Stomach (tissue), 9 donors: Measurements from ENCODE around the gene ARFIP1. TPM values are rescaled to one million over a fixed set of nuclear protein-coding genes. Genes with fewer than 3 reads are reported as not detected.

Experiments
- DNase-seq, 2 donors: peaks; one replicate each; pipeline versions ENCODE4 v3.0.0 to v3.0.0-alpha.2; 2013 to 2019
- H3K27ac ChIP-seq, 5 donors: fragments of 200-600 bp in 4 of 5; sonication (generic) in 4 of 5; one replicate each; pipeline ENCODE4 v1.5.1; 2013 to 2019; ENCODE audit warnings: mild to moderate bottlenecking in 1 of 5, moderate library complexity in 1 of 5
- H3K27me3 ChIP-seq, 3 donors: fragments of 200-600 bp; sonication (generic); one replicate each; pipeline ENCODE4 v1.5.1; 2017 to 2019; ENCODE audit warnings: mixed run types in 1 of 3
- H3K36me3 ChIP-seq, 4 donors: fragments of 200-600 bp; sonication (generic); 1 replicate in 3 of 4; 2 replicates in 1 of 4; pipeline ENCODE4 v1.5.1; 2016 to 2019
- H3K4me1 ChIP-seq, 4 donors: fragments of 200-600 bp; sonication (generic); one replicate each; pipeline ENCODE4 v1.5.1; 2016 to 2019
- H3K4me3 ChIP-seq, 4 donors: fragments of 200-600 bp; sonication (generic) in 3 of 4; one replicate each; pipeline ENCODE4 v1.5.1; 2016 to 2019; ENCODE audit warnings: mild to moderate bottlenecking in 1 of 4
- H3K9me3 ChIP-seq, 4 donors: fragments of 200-600 bp; sonication (generic); one replicate each; pipeline ENCODE4 v1.5.1; 2016 to 2019
- EP300 ChIP-seq: sonication (generic); formaldehyde crosslinking; IDR thresholded peaks from one replicate; pipeline ENCODE4 v1.6.1; 2017; ENCODE audit warnings: antibody characterized with exemption
- POLR2A ChIP-seq, 4 donors: fragments of 450-650 bp; IDR thresholded peaks; one replicate each; pipeline ENCODE4 v1.6.1; 2016; ENCODE audit warnings: antibody characterized with exemption in 4 of 4, control low read depth in 2 of 4, mild to moderate bottlenecking in 1 of 4, moderate library complexity in 1 of 4
- POLR2AphosphoS5 ChIP-seq, 3 donors: sonication (generic); formaldehyde crosslinking; IDR thresholded peaks; one replicate each; pipeline ENCODE4 v1.6.1; 2016; ENCODE audit warnings: antibody characterized with exemption in 3 of 3
- WGBS, 5 donors: extraction: QIAGEN DNeasy Blood & Tissue Kit in 3 of 5; methylation state at CpG; one replicate each; pipeline versions ENCODE4 v1.1.5 to v1.1.7; 2013 to 2018; 5-methylcytosine and 5-hydroxymethylcytosine counted together
- intact Hi-C: fragments of 100-400 bp; cut with DNase I; formaldehyde crosslinking; loops from one replicate; pipeline ENCODE4 v1.15.1; 2023; ENCODE audit warnings: low total_unique reads
- polyA plus RNA-seq, 3 donors: library from polyadenylated mRNA; stranded (reverse); fragments of 200-250 nt; gene quantifications; one replicate each; pipeline ENCODE4 v1.2.3, GENCODE V29; 2013
- total RNA-seq, 5 donors: library from RNA; depleted of rRNA; stranded (reverse); fragments of >200 nt; gene quantifications; one replicate each; pipeline versions ENCODE4 v1.1.0 to v1.2.3, GENCODE V29; 2014 to 2016
- TF ChIP-seq, protein P1 (sequence below), 7 experiments: fragments of 450-650 bp in 4 of 7; fragments of 200-600 bp in 3 of 7; sonication (generic) in 3 of 7; IDR thresholded peaks; one replicate each; pipeline ENCODE4 v1.5.1; 2016 to 2019; ENCODE audit warnings: antibody characterized with exemption in 7 of 7, control low read depth in 2 of 7, mild to moderate bottlenecking in 1 of 7
- donor health status: healthy with polysubstance abuse.
- donor health status: Bipolar disorder and iron deficiency.
- donor health status: healthy.

ARFIP1 gene
- total and polyA plus RNA-seq, 8 donors = 15.3 to 103 (median 39.4) TPM

GRCh38 chr4:152819026-152819645, 39.4 kb downstream of the ARFIP1 start:
- no peak overlapping the region for H3K27ac ChIP-seq
- H3K9me3 ChIP-seq = peaks cover 0 to 4% (median 1%) of the 10 kb centered on the region in 4 donors
- H3K36me3 ChIP-seq = peaks cover 0 to 24% (median 13%) of the 10 kb centered on the region in 4 donors
- H3K27me3 ChIP-seq = no peaks in the 10 kb centered on the region
- 87 to 93% (median 93%) methylated on average over 7 of the region's 7 CpGs for WGBS, 5 donors
- no peak for DNase-seq
- intact Hi-C loops = no loop called here
- no peak for TF ChIP-seq EP300
- no peak for TF ChIP-seq POLR2AphosphoS5 (IDR thresholded peaks at IDR 0.05)
- TF ChIP-seq POLR2A (IDR thresholded peaks at IDR 0.05) = no peak
- no peak overlapping the region for H3K4me3 ChIP-seq
- H3K4me1 ChIP-seq = no peaks in the 10 kb centered on the region

- Histone ChIP-seq H3K36me3 (peaks cover 0 to 19% (median 13%) of the 10 kb centered on the region in 4 donors), H3K9me3 (no peaks in the 10 kb centered on the region), H3K27ac (no peak overlapping the region), H3K4me3 (no peak overlapping the region), H3K27me3 (no peaks in the 10 kb centered on the region), H3K4me1 (no peaks in the 10 kb centered on the region)
- no peak for DNase-seq
- WGBS, 5 donors = 89 to 100% (median 98%) methylated on average over 2 of the region's 2 CpGs
- TF ChIP-seq POLR2A (IDR thresholded peaks at IDR 0.05) (no peak), POLR2AphosphoS5 (IDR thresholded peaks at IDR 0.05) (no peak), EP300 (no peak)
- TF ChIP-seq, protein P1, sequence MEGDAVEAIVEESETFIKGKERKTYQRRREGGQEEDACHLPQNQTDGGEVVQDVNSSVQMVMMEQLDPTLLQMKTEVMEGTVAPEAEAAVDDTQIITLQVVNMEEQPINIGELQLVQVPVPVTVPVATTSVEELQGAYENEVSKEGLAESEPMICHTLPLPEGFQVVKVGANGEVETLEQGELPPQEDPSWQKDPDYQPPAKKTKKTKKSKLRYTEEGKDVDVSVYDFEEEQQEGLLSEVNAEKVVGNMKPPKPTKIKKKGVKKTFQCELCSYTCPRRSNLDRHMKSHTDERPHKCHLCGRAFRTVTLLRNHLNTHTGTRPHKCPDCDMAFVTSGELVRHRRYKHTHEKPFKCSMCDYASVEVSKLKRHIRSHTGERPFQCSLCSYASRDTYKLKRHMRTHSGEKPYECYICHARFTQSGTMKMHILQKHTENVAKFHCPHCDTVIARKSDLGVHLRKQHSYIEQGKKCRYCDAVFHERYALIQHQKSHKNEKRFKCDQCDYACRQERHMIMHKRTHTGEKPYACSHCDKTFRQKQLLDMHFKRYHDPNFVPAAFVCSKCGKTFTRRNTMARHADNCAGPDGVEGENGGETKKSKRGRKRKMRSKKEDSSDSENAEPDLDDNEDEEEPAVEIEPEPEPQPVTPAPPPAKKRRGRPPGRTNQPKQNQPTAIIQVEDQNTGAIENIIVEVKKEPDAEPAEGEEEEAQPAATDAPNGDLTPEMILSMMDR (IDR thresholded peaks at IDR 0.05) = no peak
- intact Hi-C loops = no loop called here
These were observed 40.3 kb downstream of the ARFIP1 start for GRCh38 chr4:152820073-152820472.

GRCh38 chr4:152822323-152822722, 42.6 kb downstream of the ARFIP1 start:
- intact Hi-C loops = no loop called here
- 86 to 95% (median 93%) methylated on average over 1 of the region's 1 CpG for WGBS, 5 donors
- TF ChIP-seq, protein P1 (IDR thresholded peaks at IDR 0.05) = no peak
- TF ChIP-seq EP300 (no peak), POLR2A (IDR thresholded peaks at IDR 0.05) (no peak), POLR2AphosphoS5 (IDR thresholded peaks at IDR 0.05) (no peak)

DNA sequence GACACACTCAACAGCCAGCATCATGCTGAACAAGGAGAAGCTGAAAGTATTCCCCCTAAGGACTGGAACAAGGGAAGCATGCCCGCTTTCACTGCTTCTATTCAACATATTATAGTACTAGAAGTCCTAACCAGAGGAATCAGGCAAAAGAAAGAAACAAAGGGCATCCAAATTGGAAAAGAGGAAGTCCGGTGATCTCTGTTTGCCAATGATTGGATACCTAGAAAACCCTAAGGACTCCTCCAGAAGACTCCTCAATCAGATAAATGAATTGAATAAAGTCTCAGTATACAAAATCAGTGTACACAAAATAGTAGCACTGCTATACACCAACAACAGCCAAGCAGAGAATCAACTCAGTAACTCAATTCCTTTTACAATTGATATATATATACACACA, 44.8 kb downstream of the ARFIP1 start:
- intact Hi-C loops = no loop called here
- no peaks in the 10 kb centered on the region for H3K27me3 ChIP-seq
- H3K4me3 ChIP-seq = no peak overlapping the region
- WGBS, 5 donors = 91 to 99% (median 97%) methylated on average over 2 of the region's 2 CpGs
- H3K36me3 ChIP-seq = peaks cover 0 to 4% (median 2%) of the 10 kb centered on the region in 4 donors
- no peak overlapping the region for H3K27ac ChIP-seq
- peaks cover 0 to 7% (median 0%) of the 10 kb centered on the region in 4 donors for H3K9me3 ChIP-seq
- DNase-seq = no peak
- no peak for TF ChIP-seq POLR2A (IDR thresholded peaks at IDR 0.05)
- no peak for TF ChIP-seq EP300
- TF ChIP-seq, protein P1 (IDR thresholded peaks at IDR 0.05) = no peak
- TF ChIP-seq POLR2AphosphoS5 (IDR thresholded peaks at IDR 0.05) = no peak
- no peaks in the 10 kb centered on the region for H3K4me1 ChIP-seq

More at GRCh38 chr4:152822323-152822722, 42.6 kb downstream of the ARFIP1 start:
- Histone ChIP-seq H3K27me3 (no peaks in the 10 kb centered on the region), H3K4me3 (no peak overlapping the region), H3K4me1 (no peaks in the 10 kb centered on the region), H3K27ac (no peak overlapping the region), H3K36me3 (peaks cover 0 to 19% (median 13%) of the 10 kb centered on the region in 4 donors), H3K9me3 (no peaks in the 10 kb centered on the region)
- DNase-seq = no peak

- no peak overlapping the region for H3K4me3 ChIP-seq
- no peak overlapping the region for H3K27ac ChIP-seq
- no peaks in the 10 kb centered on the region for H3K4me1 ChIP-seq
- H3K27me3 ChIP-seq = no peaks in the 10 kb centered on the region
- H3K36me3 ChIP-seq = peaks cover 0 to 6% (median 0%) of the 10 kb centered on the region in 4 donors
- no peak for DNase-seq
- H3K9me3 ChIP-seq = peaks cover 0 to 7% (median 0%) of the 10 kb centered on the region in 4 donors
- TF ChIP-seq, protein P1 (IDR thresholded peaks at IDR 0.05) = no peak
- TF ChIP-seq POLR2AphosphoS5 (IDR thresholded peaks at IDR 0.05) = no peak
- TF ChIP-seq EP300 = no peak
- TF ChIP-seq POLR2A (IDR thresholded peaks at IDR 0.05) = no peak
- intact Hi-C loops = no loop called here
These were observed 45.6 kb downstream of the ARFIP1 start for GRCh38 chr4:152825336-152825735.
